ENCODE results near the gene DENND1A.
"Not testable (repeated sequence)": the region's sequence is repeated elsewhere in the genome, so short reads cannot be mapped to it uniquely, and the experiment has no call there.

The DENND1A gene

DNA sequence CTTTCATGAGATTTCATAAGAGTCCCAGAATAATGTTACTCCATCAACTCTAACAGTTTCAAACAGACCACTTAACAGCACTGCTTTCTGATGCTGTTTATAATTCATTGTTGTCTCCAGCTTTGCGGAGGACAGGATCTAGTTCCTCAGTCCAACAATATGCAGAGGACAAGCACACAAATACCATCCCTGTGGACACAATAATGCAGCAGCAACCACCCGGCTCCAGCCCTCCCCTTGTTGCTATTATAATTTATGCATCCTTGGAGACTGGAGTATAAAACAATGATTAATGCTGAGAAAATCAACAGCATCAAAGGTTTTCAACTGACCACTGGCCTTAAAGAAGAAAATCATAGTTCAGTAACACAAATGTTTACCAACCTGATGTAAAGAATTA is 108.3 kb downstream of the DENND1A start:
- Histone ChIP-seq H2AFZ (no peak overlapping the region), H3K4me1 (no peaks in the 10 kb centered on the region), H3K9ac (no peak overlapping the region), H3K4me2 (ENCODE audit: low read length) (no peak overlapping the region), H3K36me3 (ENCODE audit: control insufficient read depth, insufficient read depth, low read length) (no peaks in the 10 kb centered on the region), H3K79me2 (peaks cover 4% of the 10 kb centered on the region), H3K4me3 (ENCODE audit: low read depth, low read length) (no peak overlapping the region), H3K9me3 (ENCODE audit: control insufficient read depth, low read length) (no peaks in the 10 kb centered on the region), H3K27ac (no peak overlapping the region), H3K27me3 (ENCODE audit: control insufficient read depth, insufficient read depth, low read length) (no peaks in the 10 kb centered on the region)
- TF ChIP-seq, protein P1, sequence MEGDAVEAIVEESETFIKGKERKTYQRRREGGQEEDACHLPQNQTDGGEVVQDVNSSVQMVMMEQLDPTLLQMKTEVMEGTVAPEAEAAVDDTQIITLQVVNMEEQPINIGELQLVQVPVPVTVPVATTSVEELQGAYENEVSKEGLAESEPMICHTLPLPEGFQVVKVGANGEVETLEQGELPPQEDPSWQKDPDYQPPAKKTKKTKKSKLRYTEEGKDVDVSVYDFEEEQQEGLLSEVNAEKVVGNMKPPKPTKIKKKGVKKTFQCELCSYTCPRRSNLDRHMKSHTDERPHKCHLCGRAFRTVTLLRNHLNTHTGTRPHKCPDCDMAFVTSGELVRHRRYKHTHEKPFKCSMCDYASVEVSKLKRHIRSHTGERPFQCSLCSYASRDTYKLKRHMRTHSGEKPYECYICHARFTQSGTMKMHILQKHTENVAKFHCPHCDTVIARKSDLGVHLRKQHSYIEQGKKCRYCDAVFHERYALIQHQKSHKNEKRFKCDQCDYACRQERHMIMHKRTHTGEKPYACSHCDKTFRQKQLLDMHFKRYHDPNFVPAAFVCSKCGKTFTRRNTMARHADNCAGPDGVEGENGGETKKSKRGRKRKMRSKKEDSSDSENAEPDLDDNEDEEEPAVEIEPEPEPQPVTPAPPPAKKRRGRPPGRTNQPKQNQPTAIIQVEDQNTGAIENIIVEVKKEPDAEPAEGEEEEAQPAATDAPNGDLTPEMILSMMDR (IDR thresholded peaks at IDR 0.05) = no peak

GRCh38 chr9:123820139-123820538 is 109.8 kb downstream of the DENND1A start:
- Histone ChIP-seq H3K4me3 (ENCODE audit: low read depth, low read length) (no peak overlapping the region), H3K4me1 (no peaks in the 10 kb centered on the region), H3K79me2 (peaks cover 4% of the 10 kb centered on the region), H3K4me2 (ENCODE audit: low read length) (no peak overlapping the region), H3K27ac (no peak overlapping the region), H2AFZ (no peak overlapping the region), H3K9me3 (ENCODE audit: control insufficient read depth, low read length) (no peaks in the 10 kb centered on the region), H3K36me3 (ENCODE audit: control insufficient read depth, insufficient read depth, low read length) (no peaks in the 10 kb centered on the region), H3K27me3 (ENCODE audit: control insufficient read depth, insufficient read depth, low read length) (no peaks in the 10 kb centered on the region), H3K9ac (no peak overlapping the region)
- TF ChIP-seq, protein P1 (IDR thresholded peaks at IDR 0.05) = no peak

- Histone ChIP-seq H3K4me3 (ENCODE audit: low read depth, low read length) (no peak overlapping the region), H3K27me3 (ENCODE audit: control insufficient read depth, insufficient read depth, low read length) (no peaks in the 10 kb centered on the region), H3K79me2 (no peaks in the 10 kb centered on the region), H3K4me2 (ENCODE audit: low read length) (no peak overlapping the region), H3K36me3 (ENCODE audit: control insufficient read depth, insufficient read depth, low read length) (no peaks in the 10 kb centered on the region), H3K4me1 (no peaks in the 10 kb centered on the region), H3K9me3 (ENCODE audit: control insufficient read depth, low read length) (no peaks in the 10 kb centered on the region), H3K9ac (no peak overlapping the region), H2AFZ (no peak overlapping the region), H3K27ac (no peak overlapping the region)
- TF ChIP-seq, protein P1 (IDR thresholded peaks at IDR 0.05) = no peak
These were observed 113.0 kb downstream of the DENND1A start for GRCh38 chr9:123816817-123817472.

DNA sequence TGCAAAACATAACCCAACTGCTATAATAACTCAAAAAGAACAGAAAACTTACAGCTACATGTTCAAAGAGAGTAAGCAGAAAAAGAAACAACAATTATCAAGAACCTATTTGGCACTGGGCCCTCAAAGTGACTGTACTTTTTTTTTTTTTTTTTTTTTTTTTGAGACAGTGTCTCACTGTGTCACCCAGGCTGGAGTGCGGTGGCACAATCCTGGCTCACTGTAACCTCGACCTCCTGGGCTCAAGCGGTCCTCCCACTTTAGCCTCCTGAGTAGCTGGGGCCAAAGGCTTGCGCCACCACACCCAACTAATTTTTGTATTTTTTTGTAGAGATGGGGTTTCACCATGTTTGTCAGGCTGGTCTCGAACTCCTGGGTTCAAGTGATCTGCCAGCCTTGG is 114.1 kb downstream of the DENND1A start:
- not testable (repeated sequence) for H3K4me3 ChIP-seq (ENCODE audit: low read depth, low read length); H3K4me2 ChIP-seq (ENCODE audit: low read length); H2AFZ ChIP-seq; H3K9me3 ChIP-seq (ENCODE audit: control insufficient read depth, low read length); H3K27me3 ChIP-seq (ENCODE audit: control insufficient read depth, insufficient read depth, low read length); H3K79me2 ChIP-seq; H3K36me3 ChIP-seq (ENCODE audit: control insufficient read depth, insufficient read depth, low read length); H3K27ac ChIP-seq; H3K4me1 ChIP-seq; H3K9ac ChIP-seq

GRCh38 chr9:123814496-123814895 is 115.4 kb downstream of the DENND1A start:
- Histone ChIP-seq H3K79me2 (peaks cover 3% of the 10 kb centered on the region), H3K4me2 (ENCODE audit: low read length) (no peak overlapping the region), H3K36me3 (ENCODE audit: control insufficient read depth, insufficient read depth, low read length) (no peaks in the 10 kb centered on the region), H3K27ac (no peak overlapping the region), H3K4me1 (no peaks in the 10 kb centered on the region), H3K27me3 (ENCODE audit: control insufficient read depth, insufficient read depth, low read length) (no peaks in the 10 kb centered on the region), H2AFZ (no peak overlapping the region), H3K4me3 (ENCODE audit: low read depth, low read length) (no peak overlapping the region), H3K9ac (no peak overlapping the region), H3K9me3 (ENCODE audit: control insufficient read depth, low read length) (no peaks in the 10 kb centered on the region)
- TF ChIP-seq, protein P1 (IDR thresholded peaks at IDR 0.05) = no peak
